K562 (cell line): ENCODE measurements around the gene RHOC. TPM values are rescaled to one million over a fixed set of nuclear protein-coding genes. Genes with fewer than 3 reads are reported as not detected.

Source experiments
- ATF4 ChIP-seq: fragments of 450-650 bp; formaldehyde crosslinking; IDR thresholded peaks from 2 replicates; pipeline ENCODE4 v1.4.0; 2022; ENCODE audit warnings: mild to moderate bottlenecking, moderate library complexity
- BCOR ChIP-seq: fragments of 450-650 bp; IDR thresholded peaks from 2 replicates; pipeline ENCODE4 v1.6.1; 2016
- CCNT2 ChIP-seq: IDR thresholded peaks from 2 replicates; pipeline ENCODE4 v1.6.1; 2011; ENCODE audit warnings: borderline replicate concordance, low read depth, mild to moderate bottlenecking, moderate library complexity, mixed read lengths, low read length; ENCODE audit not compliant: insufficient read length; ENCODE audit errors: extremely low read depth
- CXXC5 ChIP-seq: fragments of 250-450 bp; sonication (Bioruptor Pico); IDR thresholded peaks from 2 replicates; pipeline ENCODE4 v1.8.0; 2022; ENCODE audit warnings: inconsistent platforms, mild to moderate bottlenecking, moderate library complexity
- DMBX1 ChIP-seq: fragments of 250-450 bp; sonication (Bioruptor Pico); IDR thresholded peaks from 2 replicates; pipeline ENCODE4 v1.8.0; 2022; ENCODE audit warnings: inconsistent platforms, mild to moderate bottlenecking, moderate library complexity, borderline replicate concordance
- ERF ChIP-seq: fragments of 450-650 bp; formaldehyde crosslinking; IDR thresholded peaks from 2 replicates; pipeline ENCODE4 v1.4.0; 2020; ENCODE audit warnings: mild to moderate bottlenecking, mixed read lengths
- FUS ChIP-seq: fragments of 200-400 bp; formaldehyde crosslinking; optimal IDR thresholded peaks from 2 replicates; pipeline ENCODE3; 2017; ENCODE audit warnings: low read depth, low read length
- HEY1 ChIP-seq: fragments of 250-450 bp; sonication (Bioruptor Pico); IDR thresholded peaks from 2 replicates; pipeline ENCODE4 v1.5.0; 2020; ENCODE audit warnings: mild to moderate bottlenecking, moderate library complexity, borderline replicate concordance
- HINFP ChIP-seq: fragments of 450-650 bp; conservative IDR thresholded peaks from 2 replicates; pipeline ENCODE4 v1.6.1; 2016; ENCODE audit warnings: missing genetic modification characterization, low read depth, mild to moderate bottlenecking, control low read depth, missing compliant biosample characterization
- IRF2 ChIP-seq: sonication (generic); formaldehyde crosslinking; IDR thresholded peaks from 2 replicates; pipeline ENCODE4 v1.8.1; 2022; ENCODE audit warnings: mild to moderate bottlenecking, missing genetic modification reagents
- KAT7 ChIP-seq: sonication (generic); formaldehyde crosslinking; IDR thresholded peaks from 2 replicates; pipeline ENCODE4 v1.8.0; 2022; ENCODE audit warnings: missing genetic modification reagents, mild to moderate bottlenecking, borderline replicate concordance
- KLF1 ChIP-seq: fragments of 450-650 bp; IDR thresholded peaks from 2 replicates; pipeline ENCODE4 v1.6.1; 2016; ENCODE audit warnings: missing genetic modification characterization, missing compliant biosample characterization
- LCOR ChIP-seq: sonication (generic); formaldehyde crosslinking; IDR thresholded peaks from 2 replicates; pipeline ENCODE4 v1.8.0; 2022; ENCODE audit warnings: mild to moderate bottlenecking, missing genetic modification reagents
- MCM3 ChIP-seq: fragments of 450-650 bp; IDR thresholded peaks from 2 replicates; pipeline ENCODE4 v1.6.1; 2016
- MITF ChIP-seq: IDR thresholded peaks from 2 replicates; pipeline ENCODE4 v1.6.1; 2014; ENCODE audit warnings: antibody characterized with exemption
- NUFIP1 ChIP-seq: fragments of 450-650 bp; IDR thresholded peaks from 2 replicates; pipeline ENCODE4 v1.6.1; 2018; ENCODE audit not compliant: partially characterized antibody
- PCBP2 ChIP-seq: fragments of 200-400 bp; formaldehyde crosslinking; IDR thresholded peaks from 2 replicates; pipeline ENCODE4 v1.6.1; 2018; ENCODE audit warnings: low read length, low read depth, mild to moderate bottlenecking, moderate library complexity; ENCODE audit not compliant: poor library complexity, severe bottlenecking
- PTTG1 ChIP-seq: fragments of 450-650 bp; IDR thresholded peaks from 2 replicates; pipeline ENCODE4 v1.6.1; 2016; ENCODE audit warnings: low read depth, mild to moderate bottlenecking, missing genetic modification characterization, missing compliant biosample characterization
- RBM17 ChIP-seq: fragments of 200-400 bp; formaldehyde crosslinking; IDR thresholded peaks from 2 replicates; pipeline ENCODE4 v1.6.1; 2017; ENCODE audit warnings: low read depth, mild to moderate bottlenecking, low read length, borderline replicate concordance
- RUNX1 ChIP-seq: sonication (generic); IDR thresholded peaks from 2 replicates; pipeline ENCODE4 v1.6.1; 2016; ENCODE audit warnings: antibody characterized with exemption, low read depth
- SMAD3 ChIP-seq: fragments of 450-650 bp; formaldehyde crosslinking; conservative IDR thresholded peaks from 2 replicates; pipeline ENCODE4 v1.4.0; 2020; ENCODE audit warnings: mild to moderate bottlenecking
- TARDBP ChIP-seq: fragments of 450-650 bp; IDR thresholded peaks from 2 replicates; pipeline ENCODE4 v1.6.1; 2016
- ZNF584 ChIP-seq: fragments of 200-800 bp; sonication (Bioruptor generic); IDR thresholded peaks from 2 replicates; pipeline ENCODE4 v1.6.1; 2016; ENCODE audit warnings: low read depth, mild to moderate bottlenecking, missing genetic modification characterization, missing compliant biosample characterization
- ZNF589 ChIP-seq: fragments of 200-800 bp; sonication (Bioruptor generic); IDR thresholded peaks from 2 replicates; pipeline ENCODE4 v1.6.1; 2016; ENCODE audit warnings: low read depth, missing genetic modification characterization, missing compliant biosample characterization
- ZNF75A ChIP-seq: fragments of 450-650 bp; formaldehyde crosslinking; IDR thresholded peaks from 2 replicates; pipeline ENCODE4 v1.4.0; 2020; ENCODE audit warnings: mild to moderate bottlenecking
- polyA plus RNA-seq, 8 experiments: library from polyadenylated mRNA; depleted of rRNA in 4 of 8; stranded (reverse) in 5 of 8; unstranded in 3 of 8; fragments of >200 nt; fragmentation: Nextera tagmentation in 2 of 8; fragmentation: Illumina TruSeq in 1 of 8; extraction: Ambion mirVana in 2 of 8; extraction: Trizol in 1 of 8; gene quantifications; 2 replicates each; pipeline versions ENCODE4 v1.2.1 to v1.2.3, GENCODE V29; 2011 to 2014; ENCODE audit warnings: inconsistent platforms in 1 of 8, missing spikeins in 1 of 8
- total RNA-seq, 7 experiments: library from RNA; depleted of rRNA in 6 of 7; stranded (reverse); fragments of >200 nt in 6 of 7; fragmentation: Illumina TruSeq in 2 of 7; extraction: Trizol in 2 of 7; gene quantifications; 2 replicates each; pipeline versions ENCODE4 v1.2.1 to v1.2.3, GENCODE V29; 2011 to 2021; ENCODE audit warnings: low replicate concordance in 1 of 7

The RHOC gene
- total and polyA plus RNA-seq, 9 of the 15 experiments (the other 6 are each of a cell fraction or from before 2014, with no cell fraction given), result 35.2 to 364 (median 204) TPM

- TF ChIP-seq MITF, result no peak
- TF ChIP-seq RUNX1, result no peak
- 0 out of 2 replicates have a peak, but pooled peaks have one; percentile 68 for TF ChIP-seq IRF2 (CRISPR knock-in tag)
- TF ChIP-seq PCBP2, result no peak
- TF ChIP-seq TARDBP, result peak; percentile 55
- TF ChIP-seq KLF1 (tag), result no peak
- TF ChIP-seq BCOR, result no peak
- TF ChIP-seq SMAD3, result no peak
- no peak for TF ChIP-seq LCOR (CRISPR knock-in tag)
- no peak for TF ChIP-seq DMBX1 (CRISPR knock-in tag)
- peak; percentile 91 for TF ChIP-seq CCNT2
- peak; percentile 79 for TF ChIP-seq CXXC5 (CRISPR knock-in tag)
- TF ChIP-seq ATF4, result no peak; the same call in 1 of the 2 replicates
- 0 out of 2 replicates have a peak, but pooled peaks have one; percentile 15 for TF ChIP-seq HINFP (tag)
- no peak for TF ChIP-seq MCM3
- no peak for TF ChIP-seq NUFIP1
- no peak for TF ChIP-seq ZNF589 (CRISPR knock-in tag)
- 0 out of 2 replicates have a peak, but pooled peaks have one; percentile 22 for TF ChIP-seq ERF (CRISPR knock-in tag)
- TF ChIP-seq HEY1 (CRISPR knock-in tag), result no peak
- TF ChIP-seq ZNF584 (CRISPR knock-in tag), result no peak
- TF ChIP-seq FUS, result peak; percentile 96
- no peak for TF ChIP-seq PTTG1 (tag)
- TF ChIP-seq RBM17, result no peak
- TF ChIP-seq ZNF75A (CRISPR knock-in tag), result no peak
- TF ChIP-seq KAT7 (CRISPR knock-in tag), result no peak
Observed at GRCh38 chr1:112674986-112675727, 31.8 kb downstream of the RHOC start (continued).
